Amniotic stem cell (primary cell): ENCODE measurements around the gene PGM3.

Experiments
- DNase-seq: peaks from one replicate; lab custom pipeline; 2025; lab: John Stamatoyannopoulos, UW

PGM3 gene

DNA sequence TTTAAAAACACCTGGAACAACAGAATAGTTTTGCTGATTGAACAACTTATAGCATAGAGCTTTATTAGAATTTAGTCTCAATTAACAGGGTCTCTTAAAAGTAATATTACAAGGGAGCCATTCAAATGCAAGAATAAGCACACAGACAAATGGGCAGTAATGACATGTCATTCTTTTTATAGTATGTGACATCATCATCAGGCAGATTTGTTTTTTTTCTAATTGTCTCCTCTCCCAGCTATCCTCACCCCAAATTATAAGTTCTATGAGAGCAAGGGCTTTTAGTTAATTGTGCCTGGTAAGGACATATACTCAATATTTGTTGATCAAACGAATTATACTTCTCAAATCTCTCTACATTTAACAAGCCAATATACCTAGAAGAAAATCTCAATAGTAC lies 11.0 kb downstream of the PGM3 start:
- DNase-seq = no peak

DNA sequence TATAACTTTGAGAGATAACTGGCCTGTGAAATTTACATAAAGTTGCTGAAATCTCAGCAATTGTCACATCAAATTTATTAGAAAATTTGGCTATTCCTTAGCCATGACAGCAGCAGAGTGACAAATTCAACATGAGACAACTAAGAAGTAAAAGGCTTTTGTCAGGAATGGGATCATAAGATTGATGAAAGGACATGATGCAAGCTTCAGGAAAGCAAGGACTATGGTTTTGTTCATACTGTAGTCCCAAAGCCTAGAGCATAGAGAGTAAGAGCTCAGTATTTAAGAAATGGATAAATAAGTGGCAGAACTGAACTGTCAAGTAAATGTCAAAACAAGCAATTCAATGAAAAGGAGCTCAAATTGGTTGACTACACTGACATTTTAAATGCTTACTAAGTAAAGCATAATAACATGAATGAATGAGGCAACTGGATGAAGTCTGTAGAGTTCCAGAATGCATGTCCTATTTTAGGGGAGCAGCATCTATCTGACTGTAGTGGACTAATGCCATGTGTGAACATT lies 12.6 kb downstream of the PGM3 start:
- no peak for DNase-seq

GRCh38 chr6:83176246-83176645 lies 16.8 kb downstream of the PGM3 start:
- no peak for DNase-seq

DNA sequence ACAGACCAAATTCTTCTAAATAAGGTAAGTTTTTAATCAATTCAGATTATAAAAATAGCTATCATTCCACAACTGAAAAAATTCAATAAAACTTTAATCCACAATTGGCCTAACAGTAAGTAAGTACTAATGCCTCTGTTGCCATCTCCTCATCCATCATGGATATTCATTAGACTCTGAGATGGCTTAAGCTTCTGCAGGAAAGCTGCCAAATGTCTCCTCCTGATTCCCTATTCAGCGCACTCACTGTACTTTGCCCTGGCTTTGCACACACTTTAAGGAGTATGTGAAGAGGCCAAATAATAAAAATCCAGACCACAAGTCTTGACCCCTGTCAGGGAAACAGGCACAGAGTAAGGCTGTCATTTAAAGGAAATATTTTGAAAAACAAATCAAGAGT lies 23.6 kb downstream of the PGM3 start:
- no peak for DNase-seq

GRCh38 chr6:83169106-83169505 lies 24.0 kb downstream of the PGM3 start:
- DNase-seq = no peak

DNA sequence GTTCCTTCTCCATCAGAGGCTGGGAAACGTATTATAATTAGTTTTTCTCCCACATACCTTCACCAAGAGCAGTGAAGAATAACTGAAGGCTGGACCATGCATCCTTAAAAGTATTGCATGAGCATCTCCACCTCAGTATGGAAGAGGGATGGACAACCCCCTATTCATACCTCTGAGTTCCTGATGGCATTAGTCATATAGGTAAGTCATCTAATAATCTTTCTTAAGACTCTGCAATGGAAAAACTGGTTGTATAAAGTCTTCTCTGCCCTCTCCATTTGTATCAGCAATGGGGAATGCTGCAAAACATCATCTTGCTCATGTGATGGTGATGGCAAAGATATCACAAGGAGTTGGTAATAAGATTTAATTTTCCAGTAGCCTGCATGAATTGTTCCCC lies 24.5 kb downstream of the PGM3 start:
- no peak for DNase-seq

- DNase-seq = no peak
Observed at GRCh38 chr6:83167726-83168278, 25.3 kb downstream of the PGM3 start.

- DNase-seq = no peak
Observed at GRCh38 chr6:83160167-83160566, 32.9 kb downstream of the PGM3 start.

GRCh38 chr6:83155794-83156193 lies 37.3 kb downstream of the PGM3 start:
- no peak for DNase-seq

DNA sequence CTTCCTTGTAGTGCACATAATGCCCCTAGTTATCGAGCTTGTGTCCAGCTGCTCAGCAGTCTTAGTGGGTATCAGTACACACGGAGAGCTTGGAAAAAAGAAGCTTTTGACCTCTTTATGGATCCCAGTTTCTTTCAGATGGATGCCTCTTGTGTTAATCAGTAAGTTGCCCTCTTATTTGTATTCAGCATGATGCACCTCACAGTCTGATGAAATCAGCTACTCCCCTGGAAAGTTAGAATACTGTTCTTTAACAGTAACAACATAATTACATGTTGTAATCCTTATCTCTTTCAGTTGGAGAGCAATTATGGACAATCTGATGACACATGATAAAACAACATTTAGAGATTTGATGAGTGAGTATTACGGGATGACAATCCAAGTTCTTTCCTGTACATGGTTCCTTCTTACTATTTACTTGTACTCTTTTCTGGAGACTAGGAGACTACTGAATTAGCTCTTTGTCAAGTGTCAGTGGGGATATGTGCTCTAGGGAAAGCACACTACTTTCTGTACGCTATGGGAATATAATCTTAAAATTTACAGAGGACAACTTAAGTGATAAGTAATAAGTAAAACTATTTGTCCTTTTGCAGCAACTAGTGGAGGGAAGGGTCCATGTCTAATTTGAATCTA lies 39.1 kb downstream of the PGM3 start:
- DNase-seq = no peak

GRCh38 chr6:83152913-83153312 lies 40.2 kb downstream of the PGM3 start:
- DNase-seq = no peak

- DNase-seq = no peak
Observed at GRCh38 chr6:83151114-83151513, 42.0 kb downstream of the PGM3 start.

- no peak for DNase-seq
Observed at GRCh38 chr6:83138758-83139157, 54.3 kb downstream of the PGM3 start.

DNA sequence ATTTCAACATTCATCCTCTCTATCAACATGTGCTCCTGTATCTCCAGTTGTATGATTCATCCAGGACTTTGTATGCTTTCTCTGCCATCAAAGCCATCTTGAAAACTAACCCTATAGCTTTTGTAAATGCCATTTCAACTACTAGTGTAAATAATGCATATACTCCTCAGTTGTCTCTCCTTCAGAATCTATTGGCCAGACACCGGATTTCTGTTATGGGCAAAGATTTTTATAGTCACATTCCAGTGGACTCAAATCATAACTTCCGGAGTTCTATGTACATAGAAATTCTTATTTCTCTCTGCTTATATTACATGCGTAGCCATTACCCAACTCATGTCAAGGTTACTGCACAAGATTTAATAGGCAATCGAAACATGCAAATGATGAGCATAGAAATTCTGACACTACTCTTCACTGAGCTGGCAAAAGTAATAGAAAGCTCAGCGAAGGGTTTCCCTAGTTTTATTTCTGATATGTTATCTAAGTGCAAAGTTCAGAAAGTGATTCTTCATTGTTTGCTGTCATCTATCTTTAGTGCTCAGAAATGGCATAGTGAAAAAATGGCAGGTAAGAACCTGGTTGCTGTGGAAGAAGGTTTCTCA lies 54.8 kb downstream of the PGM3 start:
- no peak for DNase-seq

DNA sequence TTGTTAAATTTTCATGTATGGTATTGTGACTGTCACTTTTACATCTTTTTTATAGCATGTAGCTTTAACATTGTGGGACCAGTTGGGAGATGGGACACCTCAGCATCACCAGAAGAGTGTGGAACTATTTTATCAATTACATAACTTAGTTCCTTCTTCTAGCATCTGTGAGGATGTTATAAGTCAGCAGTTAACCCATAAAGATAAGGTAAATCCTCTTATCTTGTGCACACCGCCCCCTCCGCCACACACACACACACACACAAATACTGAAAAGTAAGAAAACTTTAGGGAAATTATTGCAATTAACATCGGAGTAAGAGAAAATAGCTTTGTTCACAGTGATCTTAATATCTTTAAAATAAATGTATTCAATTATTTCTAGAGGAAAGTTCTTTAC lies 60.9 kb downstream of the PGM3 start:
- DNase-seq = no peak

DNA sequence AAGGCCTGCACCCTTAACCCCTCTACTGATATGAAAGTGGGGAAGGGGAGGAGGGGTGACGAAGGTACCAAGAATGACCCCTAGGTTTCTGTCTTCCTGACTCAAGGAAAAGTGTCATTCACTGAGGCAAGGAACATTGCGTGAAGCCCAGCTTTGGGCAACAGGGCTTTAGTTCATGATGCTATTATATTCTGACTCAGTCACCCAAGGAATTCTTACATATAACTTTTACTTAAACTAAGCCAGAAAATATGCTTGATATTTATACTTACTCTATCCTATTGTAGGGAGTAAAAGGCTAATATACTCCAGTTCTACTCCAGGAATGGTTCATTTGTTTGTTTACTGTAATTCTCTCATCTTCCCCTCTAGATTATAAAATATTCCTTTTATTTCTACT lies 65.1 kb downstream of the PGM3 start:
- peak; percentile 16 for DNase-seq

- DNase-seq = no peak
Observed at GRCh38 chr6:83127258-83127657, 65.8 kb downstream of the PGM3 start.

- DNase-seq = no peak
Observed at GRCh38 chr6:83126807-83127206, 66.3 kb downstream of the PGM3 start.

GRCh38 chr6:83126223-83126622 lies 66.8 kb downstream of the PGM3 start:
- DNase-seq = no peak

GRCh38 chr6:83125425-83125824 lies 67.6 kb downstream of the PGM3 start:
- no peak for DNase-seq

GRCh38 chr6:83124553-83124952 lies 68.5 kb downstream of the PGM3 start:
- DNase-seq = no peak

GRCh38 chr6:83119742-83120300 lies 73.2 kb downstream of the PGM3 start:
- no peak for DNase-seq

DNA sequence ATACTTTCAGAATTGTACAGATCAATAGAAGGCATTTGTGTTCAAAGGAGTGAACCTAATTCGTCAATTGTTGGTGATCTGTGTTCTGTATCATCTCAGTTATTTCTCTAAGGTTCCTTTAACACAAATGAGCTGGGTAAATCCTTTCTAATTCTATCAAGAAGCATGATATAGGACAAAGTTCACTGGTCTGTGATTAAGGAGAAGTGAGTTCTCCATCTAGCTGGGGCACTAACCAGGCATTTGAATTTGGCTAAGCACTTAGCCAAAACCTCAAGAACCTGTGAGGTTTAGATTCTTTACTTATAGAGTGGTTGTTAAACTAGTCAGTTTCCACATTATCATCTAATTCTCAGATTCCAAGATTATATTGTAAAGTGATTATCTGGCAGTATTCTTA lies 75.3 kb downstream of the PGM3 start:
- no peak for DNase-seq
